ENCODE results near the gene TMEM238. TPM values are rescaled to one million over a fixed set of nuclear protein-coding genes. Genes with fewer than 3 reads are reported as not detected.

The TMEM238 gene, protein sequence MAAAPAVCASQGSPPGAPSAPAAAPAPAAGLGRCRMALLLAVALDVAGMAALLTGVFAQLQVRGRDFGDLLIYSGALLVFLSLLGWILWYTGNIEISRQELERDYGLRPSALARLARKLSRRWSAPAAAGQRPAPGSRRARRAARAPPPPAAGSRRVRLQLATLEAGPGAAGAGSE
- total RNA-seq, result 0.40 and 0.71 TPM in 2 replicates
- long read RNA-seq, result 0 reads

GRCh38 chr19:55384131-55384919 is at the start of gene TMEM238:
Gene TMEM238 (minus strand): TSS chr19:55384292. CDS start chr19:55384259, 33 bp downstream.
- peaks cover 41% of the 10 kb centered on the region for H3K4me1 Mint-ChIP-seq
- TF ChIP-seq, protein P1, sequence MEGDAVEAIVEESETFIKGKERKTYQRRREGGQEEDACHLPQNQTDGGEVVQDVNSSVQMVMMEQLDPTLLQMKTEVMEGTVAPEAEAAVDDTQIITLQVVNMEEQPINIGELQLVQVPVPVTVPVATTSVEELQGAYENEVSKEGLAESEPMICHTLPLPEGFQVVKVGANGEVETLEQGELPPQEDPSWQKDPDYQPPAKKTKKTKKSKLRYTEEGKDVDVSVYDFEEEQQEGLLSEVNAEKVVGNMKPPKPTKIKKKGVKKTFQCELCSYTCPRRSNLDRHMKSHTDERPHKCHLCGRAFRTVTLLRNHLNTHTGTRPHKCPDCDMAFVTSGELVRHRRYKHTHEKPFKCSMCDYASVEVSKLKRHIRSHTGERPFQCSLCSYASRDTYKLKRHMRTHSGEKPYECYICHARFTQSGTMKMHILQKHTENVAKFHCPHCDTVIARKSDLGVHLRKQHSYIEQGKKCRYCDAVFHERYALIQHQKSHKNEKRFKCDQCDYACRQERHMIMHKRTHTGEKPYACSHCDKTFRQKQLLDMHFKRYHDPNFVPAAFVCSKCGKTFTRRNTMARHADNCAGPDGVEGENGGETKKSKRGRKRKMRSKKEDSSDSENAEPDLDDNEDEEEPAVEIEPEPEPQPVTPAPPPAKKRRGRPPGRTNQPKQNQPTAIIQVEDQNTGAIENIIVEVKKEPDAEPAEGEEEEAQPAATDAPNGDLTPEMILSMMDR (conservative IDR thresholded peaks at IDR 0.05), result no peak
- peaks cover 5% of the 10 kb centered on the region for H3K36me3 Mint-ChIP-seq (ENCODE audit: low read depth)
- H3K4me3 Mint-ChIP-seq, result peak within 1 kb of the TSS; percentile 100
- no peak for DNase-seq (ENCODE audit: low read depth, low spot score)
- H3K27me3 Mint-ChIP-seq (ENCODE audit: low read depth), result peaks cover 11% of the 10 kb centered on the region
- H3K9me3 Mint-ChIP-seq, result no peaks in the 10 kb centered on the region
- peak within 1 kb of the TSS; percentile 99 for H3K27ac Mint-ChIP-seq (ENCODE audit: unreplicated experiment)

DNA sequence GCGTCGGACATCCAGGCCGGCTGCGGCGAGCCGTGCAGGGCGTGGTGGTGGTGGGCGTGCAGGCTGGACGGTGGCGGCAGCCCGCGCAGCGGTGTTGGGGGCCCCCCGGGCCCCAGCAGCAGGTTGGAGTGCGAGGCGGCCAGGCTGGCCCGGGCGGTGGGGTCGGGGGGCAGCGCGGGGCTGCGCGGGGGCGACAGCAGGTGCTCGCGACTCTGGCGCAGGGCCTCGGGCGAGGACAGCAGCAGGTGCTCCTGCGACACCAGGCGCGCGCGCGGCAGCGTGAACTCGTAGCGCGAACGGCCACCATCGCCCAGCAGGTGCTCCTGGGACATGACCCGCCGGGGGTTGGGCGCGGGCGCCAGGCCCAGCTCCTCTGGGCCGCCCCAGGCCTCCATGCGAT is 49.2 kb upstream of the TMEM238 start:
- H3K4me3 Mint-ChIP-seq, result no peak overlapping the region
- H3K27me3 Mint-ChIP-seq (ENCODE audit: low read depth), result peaks cover 19% of the 10 kb centered on the region
- H3K36me3 Mint-ChIP-seq (ENCODE audit: low read depth), result no peaks in the 10 kb centered on the region
- peaks cover 6% of the 10 kb centered on the region for H3K9me3 Mint-ChIP-seq
- TF ChIP-seq, protein P1 (conservative IDR thresholded peaks at IDR 0.05), result no peak
- peaks cover 5% of the 10 kb centered on the region for H3K4me1 Mint-ChIP-seq
- H3K27ac Mint-ChIP-seq (ENCODE audit: unreplicated experiment), result no peak overlapping the region
- no peak for DNase-seq (ENCODE audit: low read depth, low spot score)

GRCh38 chr19:55432241-55432959 is 48.3 kb upstream of the TMEM238 start:
- no peak for DNase-seq (ENCODE audit: low read depth, low spot score)

DNA sequence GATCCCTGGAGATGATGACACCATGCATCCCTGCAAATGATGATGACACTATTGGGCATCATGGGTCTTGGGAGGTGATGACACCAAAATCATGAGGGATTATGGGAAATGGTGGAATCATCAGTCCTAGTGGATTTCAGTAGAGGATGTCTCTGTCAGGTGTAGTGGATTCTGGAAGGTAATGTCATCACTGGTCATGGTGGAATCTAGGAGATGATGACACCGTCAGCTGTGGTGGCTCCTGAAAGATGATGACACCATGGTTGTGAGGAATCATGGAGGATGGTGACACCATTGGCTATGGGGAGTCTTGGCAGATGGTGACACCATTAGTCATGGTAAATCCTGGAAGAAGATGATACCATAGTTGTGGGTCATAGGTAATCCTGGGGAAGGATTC is 47.1 kb upstream of the TMEM238 start:
- no peak for DNase-seq (ENCODE audit: low read depth, low spot score)
- no peak overlapping the region for H3K4me3 Mint-ChIP-seq
- peaks cover 2% of the 10 kb centered on the region for H3K27me3 Mint-ChIP-seq (ENCODE audit: low read depth)
- H3K9me3 Mint-ChIP-seq, result peaks cover 6% of the 10 kb centered on the region
- H3K27ac Mint-ChIP-seq (ENCODE audit: unreplicated experiment), result no peak overlapping the region
- TF ChIP-seq, protein P1 (conservative IDR thresholded peaks at IDR 0.05), result no peak
- no peaks in the 10 kb centered on the region for H3K36me3 Mint-ChIP-seq (ENCODE audit: low read depth)
- H3K4me1 Mint-ChIP-seq, result peaks cover 3% of the 10 kb centered on the region

More at GRCh38 chr19:55432241-55432959, 48.3 kb upstream of the TMEM238 start:
- Mint-ChIP-seq H3K4me3 (no peak overlapping the region), H3K9me3 (peaks cover 6% of the 10 kb centered on the region), H3K27ac (ENCODE audit: unreplicated experiment) (no peak overlapping the region), H3K36me3 (ENCODE audit: low read depth) (no peaks in the 10 kb centered on the region), H3K4me1 (peaks cover 4% of the 10 kb centered on the region), H3K27me3 (ENCODE audit: low read depth) (peaks cover 12% of the 10 kb centered on the region)
- TF ChIP-seq, protein P1 (conservative IDR thresholded peaks at IDR 0.05), result no peak

DNA sequence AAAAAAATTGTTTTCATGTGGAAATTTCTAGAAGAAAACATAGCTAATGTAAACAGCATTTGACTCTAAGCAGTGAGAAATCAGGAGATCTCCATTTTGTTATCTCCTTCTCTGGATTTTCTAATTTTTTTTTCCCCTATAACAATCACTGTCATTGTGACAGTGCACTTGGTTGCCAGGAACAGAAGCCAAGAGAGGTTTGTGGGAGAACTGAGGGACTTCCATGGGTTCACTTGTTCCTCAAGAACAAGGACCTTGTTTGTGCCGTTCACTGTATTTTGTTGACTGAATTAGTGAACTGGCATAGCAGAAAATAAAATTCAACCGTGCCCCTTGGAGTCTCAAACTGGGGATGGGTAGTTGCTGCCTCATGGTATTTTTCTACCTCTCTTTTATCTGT is 42.0 kb upstream of the TMEM238 start:
- peaks cover 15% of the 10 kb centered on the region for H3K27me3 Mint-ChIP-seq (ENCODE audit: low read depth)
- H3K4me3 Mint-ChIP-seq, result no peak overlapping the region
- no peak overlapping the region for H3K27ac Mint-ChIP-seq (ENCODE audit: unreplicated experiment)
- TF ChIP-seq, protein P1 (conservative IDR thresholded peaks at IDR 0.05), result no peak
- H3K36me3 Mint-ChIP-seq (ENCODE audit: low read depth), result no peaks in the 10 kb centered on the region
- H3K4me1 Mint-ChIP-seq, result peaks cover 8% of the 10 kb centered on the region
- no peak for DNase-seq (ENCODE audit: low read depth, low spot score)
- H3K9me3 Mint-ChIP-seq, result peaks cover 2% of the 10 kb centered on the region
